H1 (cell line): ENCODE data around the gene MUC5AC. TPM values are rescaled to one million over a fixed set of nuclear protein-coding genes. Genes with fewer than 3 reads are reported as not detected.

Experiments used
- CTCF ChIA-PET: fragments of 300-600 bp; sonication (Branson Sonifier 250); formaldehyde crosslinking; loops from one replicate; lab custom pipeline; 2021; ENCODE audit not compliant: partially characterized antibody; lab: Charles Lee
- POLR2A ChIA-PET: fragments of 300-600 bp; sonication (Branson Sonifier 250); formaldehyde crosslinking; loops from one replicate; lab custom pipeline; 2021; ENCODE audit warnings: inconsistent platforms; ENCODE audit not compliant: partially characterized antibody; lab: Charles Lee
- DNase-seq, 2 experiments: peaks; one replicate each; pipeline versions ENCODE4 v3.0.0 to v3.0.0-alpha.2; 2010 to 2022; ENCODE audit warnings: low spot score in 2 of 2, low read depth in 1 of 2, mixed read lengths in 1 of 2
- FAIRE-seq: peaks from 2 replicates; lab custom pipeline; 2011; peaks lifted over from hg19 to GRCh38; lab: Jason Lieb, UNC
- H2AFZ ChIP-seq: 2 replicates; pipeline ENCODE4 v1.8.1; 2012; ENCODE audit warnings: low read length, inconsistent platforms
- H2AK5ac ChIP-seq: 2 replicates; pipeline ENCODE4 v1.6.1; 2013; ENCODE audit warnings: low read depth, low read length
- H2BK120ac ChIP-seq: replicated peaks from 2 replicates; pipeline ENCODE3; 2013; ENCODE audit warnings: low read depth, low read length, inconsistent platforms
- H2BK12ac ChIP-seq: 2 replicates; pipeline ENCODE4 v1.6.1; 2013; ENCODE audit warnings: low read depth, low read length
- H2BK15ac ChIP-seq: 2 replicates; pipeline ENCODE4 v1.6.1; 2013; ENCODE audit warnings: low read length
- H2BK20ac ChIP-seq: 2 replicates; pipeline ENCODE4 v1.6.1; 2013; ENCODE audit warnings: low read length
- H2BK5ac ChIP-seq: 2 replicates; pipeline ENCODE4 v1.6.1; 2013; ENCODE audit warnings: low read depth, low read length
- H3K14ac ChIP-seq: 2 replicates; pipeline ENCODE4 v1.6.1; 2013; ENCODE audit warnings: inconsistent platforms; ENCODE audit not compliant: insufficient read length
- H3K18ac ChIP-seq: 2 replicates; pipeline ENCODE4 v1.6.1; 2013; ENCODE audit warnings: low read length; ENCODE audit errors: extremely low read depth
- H3K23ac ChIP-seq: 2 replicates; pipeline ENCODE4 v1.6.1; 2013; ENCODE audit warnings: inconsistent platforms; ENCODE audit not compliant: insufficient read length
- H3K23me2 ChIP-seq: 2 replicates; pipeline ENCODE4 v1.6.1; 2013; ENCODE audit warnings: low read depth, low read length
- H3K27ac ChIP-seq: 2 replicates; pipeline ENCODE4 v1.6.1; 2011; ENCODE audit warnings: low read depth, low read length, inconsistent platforms
- H3K27me3 ChIP-seq, 4 experiments: replicated peaks in 1 of 4; 1 replicate in 1 of 4; 2 replicates in 3 of 4; pipeline versions ENCODE4 v1.6.1 to v1.8.1; 2011 to 2013; ENCODE audit warnings: low read length in 3 of 4, mild to moderate bottlenecking in 3 of 4, inconsistent platforms in 2 of 4, mixed read lengths in 2 of 4, moderate library complexity in 1 of 4; ENCODE audit not compliant: control insufficient read depth in 3 of 4, insufficient read depth in 3 of 4; ENCODE audit errors: extremely low read depth in 1 of 4
- H3K36me3 ChIP-seq, 4 experiments: 2 replicates each; pipeline versions ENCODE4 v1.6.1 to v1.8.1; 2011 to 2013; ENCODE audit warnings: mild to moderate bottlenecking in 4 of 4, low read length in 3 of 4, moderate library complexity in 2 of 4, control low read depth in 1 of 4, inconsistent platforms in 1 of 4; ENCODE audit not compliant: insufficient read depth in 4 of 4, control insufficient read depth in 2 of 4
- H3K4ac ChIP-seq: replicated peaks from 2 replicates; pipeline ENCODE3; 2013; ENCODE audit warnings: low read length, low read depth, mixed read lengths, inconsistent platforms; ENCODE audit not compliant: insufficient read length
- H3K4me1 ChIP-seq, 4 experiments: replicated peaks in 1 of 4; 1 replicate in 1 of 4; 2 replicates in 3 of 4; pipeline versions ENCODE4 v1.6.1 to v1.8.1; 2011 to 2013; ENCODE audit warnings: low read length in 3 of 4, inconsistent platforms in 2 of 4, mixed read lengths in 1 of 4; ENCODE audit not compliant: insufficient read depth in 4 of 4, control insufficient read depth in 3 of 4
- H3K4me2 ChIP-seq, 2 experiments: 2 replicates each; pipeline versions ENCODE4 v1.6.1 to v1.8.1; 2011 to 2013; ENCODE audit warnings: low read depth in 2 of 2, low read length in 2 of 2, control low read depth in 1 of 2, inconsistent platforms in 1 of 2, mild to moderate bottlenecking in 1 of 2; ENCODE audit not compliant: insufficient read depth in 1 of 2
- H3K4me3 ChIP-seq, 4 experiments: fragments of 200-600, 300-600 bp in 1 of 4; sonication (generic), shearing (Covaris generic), sonication (Bioruptor Twin) in 1 of 4; 2 replicates each; pipeline versions ENCODE4 v1.5.1 to v1.8.1; 2011 to 2016; ENCODE audit warnings: low read length in 4 of 4, low read depth in 3 of 4, control low read depth in 2 of 4, inconsistent platforms in 2 of 4, mild to moderate bottlenecking in 2 of 4, mixed read lengths in 1 of 4, moderate library complexity in 1 of 4; ENCODE audit not compliant: insufficient read depth in 2 of 4; ENCODE audit errors: extremely low read depth in 1 of 4
- H3K56ac ChIP-seq: replicated peaks from 2 replicates; pipeline ENCODE3; 2013; ENCODE audit warnings: low read depth, mild to moderate bottlenecking, mixed read lengths, low read length, inconsistent platforms; ENCODE audit not compliant: insufficient read length
- H3K79me1 ChIP-seq: 2 replicates; pipeline ENCODE4 v1.6.1; 2013; ENCODE audit warnings: low read depth, low read length, control low read depth
- H3K79me2 ChIP-seq, 2 experiments: 2 replicates each; pipeline versions ENCODE4 v1.6.1 to v1.8.1; 2012 to 2013; ENCODE audit warnings: low read length in 2 of 2, mild to moderate bottlenecking in 2 of 2, inconsistent platforms in 1 of 2; ENCODE audit not compliant: insufficient read depth in 2 of 2, control insufficient read depth in 1 of 2
- H3K9ac ChIP-seq, 4 experiments: replicated peaks in 1 of 4; 1 replicate in 1 of 4; 2 replicates in 3 of 4; pipeline versions ENCODE4 v1.6.1 to v1.8.1; 2011 to 2013; ENCODE audit warnings: low read depth in 3 of 4, low read length in 3 of 4, control low read depth in 2 of 4, mild to moderate bottlenecking in 2 of 4, moderate library complexity in 2 of 4, inconsistent platforms in 1 of 4; ENCODE audit errors: extremely low read depth in 1 of 4
- H3K9me3 ChIP-seq, 2 experiments: 2 replicates each; pipeline versions ENCODE4 v1.6.1 to v1.8.1; 2012 to 2013; ENCODE audit warnings: mild to moderate bottlenecking in 2 of 2, moderate library complexity in 2 of 2, control low read depth in 1 of 2, inconsistent platforms in 1 of 2, low read depth in 1 of 2, low read length in 1 of 2, mixed read lengths in 1 of 2; ENCODE audit not compliant: insufficient read depth in 2 of 2
- H4K20me1 ChIP-seq, 2 experiments: replicated peaks in 1 of 2; 2 replicates each; pipeline versions ENCODE3 to v1.8.1; 2011 to 2013; ENCODE audit warnings: inconsistent platforms in 2 of 2, low read length in 2 of 2, mild to moderate bottlenecking in 1 of 2; ENCODE audit not compliant: insufficient read depth in 2 of 2, control insufficient read depth in 1 of 2
- H4K5ac ChIP-seq: 2 replicates; pipeline ENCODE4 v1.6.1; 2013; ENCODE audit warnings: low read length, low read depth, mixed read lengths, inconsistent platforms; ENCODE audit not compliant: insufficient read length
- H4K8ac ChIP-seq: 2 replicates; pipeline ENCODE4 v1.8.0; 2013; ENCODE audit warnings: mild to moderate bottlenecking, moderate library complexity, low read length, inconsistent platforms; ENCODE audit not compliant: insufficient read depth; ENCODE audit errors: extremely low read depth
- H4K91ac ChIP-seq: replicated peaks from 2 replicates; pipeline ENCODE3; 2013; ENCODE audit warnings: low read length, mixed read lengths, inconsistent platforms; ENCODE audit not compliant: insufficient read length
- CHD2 ChIP-seq: IDR thresholded peaks from 2 replicates; pipeline ENCODE4 v1.6.1; 2012; ENCODE audit warnings: low read length, improper control_type of control experiment
- EP300 ChIP-seq, 2 experiments: IDR thresholded peaks; 1 replicate in 1 of 2; 2 replicates in 1 of 2; pipeline ENCODE4 v1.6.1; 2011 to 2012; ENCODE audit warnings: low read depth in 2 of 2, low read length in 2 of 2, mild to moderate bottlenecking in 2 of 2, borderline replicate concordance in 1 of 2, inconsistent platforms in 1 of 2, moderate library complexity in 1 of 2
- KDM1A ChIP-seq: fragments of 200-600, 300-600 bp; sonication (generic); IDR thresholded peaks from 2 replicates; pipeline ENCODE4 v1.7.1; 2016; ENCODE audit warnings: mild to moderate bottlenecking, low read length, borderline replicate concordance
- KDM4A ChIP-seq: IDR thresholded peaks from one replicate; pipeline ENCODE4 v1.7.1; 2012; ENCODE audit warnings: low read depth, mild to moderate bottlenecking, moderate library complexity, low read length, inconsistent platforms; ENCODE audit not compliant: severe bottlenecking
- RNF2 ChIP-seq: fragments of 200-900, 300-1000 bp; sonication (generic); IDR thresholded peaks from 2 replicates; pipeline ENCODE4 v1.7.1; 2016; ENCODE audit warnings: borderline replicate concordance, low read depth, mild to moderate bottlenecking, antibody characterized with exemption, low read length; ENCODE audit not compliant: poor library complexity, severe bottlenecking; ENCODE audit errors: missing control alignments
- SIRT6 ChIP-seq: IDR thresholded peaks from one replicate; pipeline ENCODE4 v1.7.1; 2012; ENCODE audit warnings: low read length, inconsistent platforms
- TAF7 ChIP-seq: optimal IDR thresholded peaks from 2 replicates; pipeline ENCODE3; 2011; ENCODE audit warnings: low read depth, mild to moderate bottlenecking, inconsistent platforms, low read length, moderate library complexity, borderline replicate concordance
- TCF12 ChIP-seq: IDR thresholded peaks from 2 replicates; pipeline ENCODE4 v1.6.1; 2011; ENCODE audit warnings: low read depth, mild to moderate bottlenecking, low read length
- USF2 ChIP-seq: IDR thresholded peaks from 2 replicates; pipeline ENCODE4 v1.6.1; 2011; ENCODE audit warnings: low read length, improper control_type of control experiment
- YY1 ChIP-seq: IDR thresholded peaks from 2 replicates; pipeline ENCODE4 v1.6.1; 2011; ENCODE audit warnings: low read depth, mild to moderate bottlenecking, low read length
- WGBS, 2 experiments: shearing (Covaris generic) in 1 of 2; methylation state at CpG; one replicate each; pipeline versions ENCODE4 v1.1.6 to v1.1.7; 2013 to 2015; ENCODE audit warnings: low lambda C conversion rate in 2 of 2, mixed read lengths in 2 of 2, inconsistent platforms in 1 of 2, low coverage in 1 of 2, missing lambda C conversion rate in 1 of 2; ENCODE audit not compliant: insufficient replicate concordance in 2 of 2, insufficient coverage in 1 of 2, insufficient read length in 1 of 2; ENCODE audit errors: extremely low coverage in 1 of 2, missing lambda C conversion rate in 1 of 2; 5-methylcytosine and 5-hydroxymethylcytosine counted together
- polyA plus RNA-seq, 7 experiments: library from polyadenylated mRNA; depleted of rRNA in 3 of 7; stranded (reverse) in 5 of 7; unstranded in 2 of 7; fragments of >200 nt in 5 of 7; fragments of 200-250 nt in 2 of 7; gene quantifications; 1 replicate in 5 of 7; 2 replicates in 1 of 7; 4 replicates in 1 of 7; pipeline versions ENCODE4 v1.2.1 to v1.2.3, GENCODE V29; 2011 to 2013; ENCODE audit warnings: missing spikeins in 2 of 7, mixed read lengths in 2 of 7
- total RNA-seq: library from RNA; stranded (reverse); fragmentation: NEBNext Ultra II Directional; extraction: Animal tissue kit (Norgen Biotek cat#: 25700); gene quantifications from 2 replicates; pipeline ENCODE4 v1.2.1, GENCODE V29; 2021

The MUC5AC gene
- total and polyA plus RNA-seq, 2 of the 8 experiments (the other 6 are each of a cell fraction or from before 2014, with no cell fraction given) = not detected

GRCh38 chr11:1224491-1225385 lies 67.0 kb downstream of the MUC5AC start:
- ChIA-PET POLR2A (interaction anchor here (0.9 kb wide), 1 partner anchor 299 kb away, joined by 3 read pairs; no protein-coding TSS in a partner anchor), CTCF (interaction anchor here (0.9 kb wide), 1 partner anchor 111 kb away, joined by 3 read pairs; no protein-coding TSS in a partner anchor)
- H3K79me2 ChIP-seq = no peaks in the 10 kb centered on the region
- no peak overlapping the region for H4K91ac ChIP-seq
- no peak overlapping the region for H2AFZ ChIP-seq
- H4K8ac ChIP-seq = peak overlapping the region; percentile 81
- no peak overlapping the region for H2BK5ac ChIP-seq
- H3K79me1 ChIP-seq = no peaks in the 10 kb centered on the region
- H3K9ac ChIP-seq = no peak overlapping the region
- H2BK12ac ChIP-seq = no peak overlapping the region
- H3K27ac ChIP-seq = no peak overlapping the region
- H3K36me3 ChIP-seq = no peaks in the 10 kb centered on the region
- H3K23ac ChIP-seq = no peak overlapping the region
- FAIRE-seq = no peak
- H4K20me1 ChIP-seq = peaks cover 0 to 1% of the 10 kb centered on the region in 2 experiments
- peak in 1 of 2 experiments; percentile 54 for DNase-seq
- no peaks in the 10 kb centered on the region; a peak in 1 of 4 replicates for H3K9me3 ChIP-seq
- H3K14ac ChIP-seq = no peak overlapping the region
- no peaks in the 10 kb centered on the region for H3K27me3 ChIP-seq
- no peak overlapping the region for H3K4ac ChIP-seq
- no peak overlapping the region; the same call in 1 of the 2 replicates for H3K18ac ChIP-seq
- H3K4me2 ChIP-seq = no peak overlapping the region
- H3K4me1 ChIP-seq = peaks cover 0 to 14% (median 5%) of the 10 kb centered on the region in 4 experiments; a peak in 6 of 7 replicates
- no peak overlapping the region for H2AK5ac ChIP-seq
- H2BK20ac ChIP-seq = no peak overlapping the region
- no peak overlapping the region for H3K4me3 ChIP-seq
- no peaks in the 10 kb centered on the region for H3K23me2 ChIP-seq
- H4K5ac ChIP-seq = peak overlapping the region; percentile 10
- no peak overlapping the region for H2BK15ac ChIP-seq
- no peak overlapping the region for H3K56ac ChIP-seq
- WGBS, 2 experiments = 89% methylated on average over 17 of the region's 27 CpGs; no CpG with 5 or more reads in 1 of the 2 experiments
- no peak overlapping the region for H2BK120ac ChIP-seq
- TF ChIP-seq TCF12 (no peak), TAF7 (no peak), KDM1A (no peak), USF2 (no peak), RNF2 (no peak), EP300 (IDR thresholded peaks at IDR 0.05; ENCODE audit: borderline replicate concordance in 1 of 2, low read depth in 2 of 2, low read length in 2 of 2) (no peak), KDM4A (no peak), CHD2 (no peak), SIRT6 (no peak), YY1 (no peak)
